Measurements from ENCODE around the gene TRMT112.
"Not testable (repeated sequence)": the region's sequence is repeated elsewhere in the genome, so short reads cannot be mapped to it uniquely, and the experiment has no call there.

TRMT112 gene

GRCh38 chr11:64327993-64328392, 10.6 kb upstream of the TRMT112 start:
- no peak for DNase-seq

- no peak for DNase-seq
Observed at GRCh38 chr11:64327375-64327774, 10.0 kb upstream of the TRMT112 start.

- DNase-seq = no peak
Observed at GRCh38 chr11:64324692-64325469, 7.5 kb upstream of the TRMT112 start.

- not testable (repeated sequence) for DNase-seq
Observed at GRCh38 chr11:64323984-64324383, 6.6 kb upstream of the TRMT112 start.

- no peak for DNase-seq
Observed at GRCh38 chr11:64323373-64323772, 6.0 kb upstream of the TRMT112 start.

- no peak for DNase-seq
Observed at GRCh38 chr11:64322925-64323260, 5.5 kb upstream of the TRMT112 start.

- no peak for DNase-seq
Observed at GRCh38 chr11:64321533-64321932, 4.2 kb upstream of the TRMT112 start.

GRCh38 chr11:64321026-64321425, 3.7 kb upstream of the TRMT112 start:
- no peak for DNase-seq

- DNase-seq = no peak
Observed at GRCh38 chr11:64320556-64320955, 3.2 kb upstream of the TRMT112 start.

- peak; percentile 55 for DNase-seq
Observed at GRCh38 chr11:64318766-64319761, 1.7 kb upstream of the TRMT112 start.

- DNase-seq = peak; percentile 97
Observed at GRCh38 chr11:64317961-64318765, 804 bp upstream of the TRMT112 start, which contains the start of gene PRDX5. Gene PRDX5 (plus strand): TSS chr11:64318121. CDS start chr11:64318216, 95 bp downstream.

GRCh38 chr11:64316672-64317324, 561 bp downstream of the TRMT112 start:
- peak; percentile 48 for DNase-seq

- not testable (repeated sequence) for DNase-seq
Observed at GRCh38 chr11:64315667-64316526, 1.5 kb downstream of the TRMT112 start.

- DNase-seq = no peak
Observed at GRCh38 chr11:64314805-64315561, 2.4 kb downstream of the TRMT112 start.

- no peak for DNase-seq
Observed at GRCh38 chr11:64314146-64314804, 3.1 kb downstream of the TRMT112 start.

GRCh38 chr11:64313491-64314145, 3.7 kb downstream of the TRMT112 start:
- DNase-seq = peak; percentile 79

GRCh38 chr11:64312947-64313346, 4.4 kb downstream of the TRMT112 start:
- no peak for DNase-seq

- DNase-seq = not testable (repeated sequence)
Observed at GRCh38 chr11:64307795-64308194, 9.6 kb downstream of the TRMT112 start.

GRCh38 chr11:64306876-64307622, 10.3 kb downstream of the TRMT112 start:
- DNase-seq = no peak

Measured in MV-4-11 (cell line).